GM12878 (cell line): ENCODE data around the gene TIA1. TPM values are rescaled to one million over a fixed set of nuclear protein-coding genes. Genes with fewer than 3 reads are reported as not detected.

ENCODE experiments used
- CBFB ChIP-seq: IDR thresholded peaks from 2 replicates; pipeline ENCODE4 v1.6.1; 2016; ENCODE audit warnings: antibody characterized with exemption, low read depth
- HDGF ChIP-seq: fragments of 450-650 bp; IDR thresholded peaks from 2 replicates; pipeline ENCODE4 v1.6.1; 2016; ENCODE audit warnings: antibody characterized with exemption
- JUNB ChIP-seq: IDR thresholded peaks from 2 replicates; pipeline ENCODE4 v1.6.1; 2016; ENCODE audit warnings: antibody characterized with exemption, mild to moderate bottlenecking
- KDM1A ChIP-seq: fragments of 200-600 bp; sonication (generic); IDR thresholded peaks from 2 replicates; pipeline ENCODE4 v1.6.1; 2016; ENCODE audit warnings: borderline replicate concordance
- KLF5 ChIP-seq: fragments of 450-650 bp; IDR thresholded peaks from 2 replicates; pipeline ENCODE4 v1.6.1; 2014; ENCODE audit warnings: mild to moderate bottlenecking; ENCODE audit not compliant: partially characterized antibody
- MTA3 ChIP-seq: IDR thresholded peaks from 2 replicates; pipeline ENCODE4 v1.6.1; 2012; ENCODE audit warnings: low read length, inconsistent platforms, borderline replicate concordance
- MYC ChIP-seq: IDR thresholded peaks from 2 replicates; pipeline ENCODE4 v1.6.1; 2011; ENCODE audit warnings: mild to moderate bottlenecking, low read length, moderate library complexity, inconsistent platforms; ENCODE audit not compliant: insufficient read depth, insufficient replicate concordance, insufficient read length, severe bottlenecking
- NR2F1 ChIP-seq: fragments of 450-650 bp; conservative IDR thresholded peaks from 2 replicates; pipeline ENCODE4 v1.6.1; 2017; ENCODE audit warnings: mild to moderate bottlenecking
- RAD51 ChIP-seq: fragments of 450-650 bp; IDR thresholded peaks from 2 replicates; pipeline ENCODE4 v1.6.1; 2016; ENCODE audit warnings: moderate library complexity, mild to moderate bottlenecking, inconsistent platforms
- SP1 ChIP-seq: IDR thresholded peaks from one replicate; pipeline ENCODE4 v1.6.1; 2011; ENCODE audit warnings: low read depth, low read length
- SREBF1 ChIP-seq: IDR thresholded peaks from 2 replicates; pipeline ENCODE4 v1.6.1; 2012; ENCODE audit warnings: mild to moderate bottlenecking, low read length
- TBL1XR1 ChIP-seq: IDR thresholded peaks from 2 replicates; pipeline ENCODE4 v1.6.1; 2012; ENCODE audit warnings: low read depth, low read length, improper control_type of control experiment
- TCF12 ChIP-seq: IDR thresholded peaks from 2 replicates; pipeline ENCODE4 v1.6.1; 2011; ENCODE audit warnings: low read depth, mild to moderate bottlenecking, low read length
- YBX1 ChIP-seq: fragments of 450-650 bp; IDR thresholded peaks from 2 replicates; pipeline ENCODE4 v1.6.1; 2016; ENCODE audit warnings: antibody characterized with exemption
- ZBED1 ChIP-seq: IDR thresholded peaks from 2 replicates; pipeline ENCODE4 v1.6.1; 2016; ENCODE audit warnings: borderline replicate concordance
- ZNF384 ChIP-seq: IDR thresholded peaks from 2 replicates; pipeline ENCODE4 v1.6.1; 2012; ENCODE audit warnings: low read depth, mild to moderate bottlenecking, low read length, improper control_type of control experiment, borderline replicate concordance
- polyA plus RNA-seq, 11 experiments: library from polyadenylated mRNA; depleted of rRNA in 4 of 11; unstranded in 6 of 11; stranded (reverse) in 5 of 11; fragments of >200 nt; fragmentation: Nextera tagmentation in 4 of 11; fragmentation: Illumina TruSeq in 1 of 11; extraction: Ambion mirVana in 4 of 11; extraction: Trizol in 1 of 11; gene quantifications; 1 replicate in 1 of 11; 2 replicates in 10 of 11; pipeline versions ENCODE4 v1.2.1 to v1.2.3, GENCODE V29; 2011 to 2016; ENCODE audit warnings: inconsistent platforms in 2 of 11, missing spikeins in 2 of 11, low read depth in 1 of 11
- total RNA-seq, 4 experiments: library from RNA; depleted of rRNA in 3 of 4; stranded (reverse); fragments of >200 nt in 3 of 4; fragmentation: Illumina TruSeq in 1 of 4; extraction: Trizol in 1 of 4; gene quantifications; 2 replicates each; pipeline versions ENCODE4 v1.2.1 to v1.2.3, GENCODE V29; 2013 to 2021
- TF ChIP-seq, protein P1 (sequence below): IDR thresholded peaks from 2 replicates; pipeline ENCODE4 v1.6.1; 2011; ENCODE audit warnings: mild to moderate bottlenecking, low read depth, low read length, moderate library complexity; ENCODE audit not compliant: insufficient replicate concordance
- TF ChIP-seq, protein P2 (sequence below): fragments of 450-650 bp; IDR thresholded peaks from 2 replicates; pipeline ENCODE4 v1.6.1; 2018; ENCODE audit warnings: mild to moderate bottlenecking, low read depth, moderate library complexity; ENCODE audit not compliant: partially characterized antibody
- TF ChIP-seq, protein P3 (sequence below): fragments of 450-650 bp; IDR thresholded peaks from 2 replicates; pipeline ENCODE4 v1.6.1; 2018; ENCODE audit warnings: borderline replicate concordance, mild to moderate bottlenecking; ENCODE audit not compliant: partially characterized antibody
- TF ChIP-seq, protein P4 (sequence below): fragments of 450-650 bp; formaldehyde crosslinking; IDR thresholded peaks from 2 replicates; pipeline ENCODE4 v1.4.0; 2022; ENCODE audit warnings: mild to moderate bottlenecking, moderate library complexity

The TIA1 gene
- total and polyA plus RNA-seq, 10 of the 15 experiments (the other 5 are each of a cell fraction or from before 2014, with no cell fraction given): 21.5 to 155 (median 67.0) TPM

DNA sequence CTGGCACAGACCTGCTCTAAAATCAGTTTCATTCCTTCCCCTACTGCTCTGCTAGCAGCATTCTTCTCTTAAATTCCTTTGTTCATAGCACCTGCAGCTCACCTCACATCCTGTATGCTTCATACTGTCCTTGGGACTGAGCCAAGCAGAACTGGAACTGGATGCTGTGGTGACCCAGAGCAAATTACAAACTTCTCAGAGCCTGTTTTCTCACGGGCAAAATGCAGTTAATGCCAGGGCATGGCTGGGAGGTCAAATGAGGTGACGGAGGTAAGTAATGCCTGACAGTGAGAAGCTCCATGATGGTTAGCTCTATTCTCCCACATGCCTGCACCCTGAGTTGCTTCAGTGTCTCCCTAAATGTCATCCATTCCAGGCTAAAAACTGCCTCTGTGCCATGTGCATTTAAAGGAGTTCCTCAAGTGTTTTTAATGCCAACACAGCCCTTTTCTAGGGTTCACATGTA lies 87.3 kb downstream of the TIA1 start (continued):
- TF ChIP-seq, protein P1, sequence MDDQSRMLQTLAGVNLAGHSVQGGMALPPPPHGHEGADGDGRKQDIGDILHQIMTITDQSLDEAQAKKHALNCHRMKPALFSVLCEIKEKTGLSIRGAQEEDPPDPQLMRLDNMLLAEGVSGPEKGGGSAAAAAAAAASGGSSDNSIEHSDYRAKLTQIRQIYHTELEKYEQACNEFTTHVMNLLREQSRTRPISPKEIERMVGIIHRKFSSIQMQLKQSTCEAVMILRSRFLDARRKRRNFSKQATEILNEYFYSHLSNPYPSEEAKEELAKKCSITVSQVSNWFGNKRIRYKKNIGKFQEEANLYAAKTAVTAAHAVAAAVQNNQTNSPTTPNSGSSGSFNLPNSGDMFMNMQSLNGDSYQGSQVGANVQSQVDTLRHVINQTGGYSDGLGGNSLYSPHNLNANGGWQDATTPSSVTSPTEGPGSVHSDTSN: no peak
- TF ChIP-seq ZNF384 (no peak), CBFB (peak; percentile 67; the same call in 1 of the 2 replicates), MTA3 (peak; percentile 87; the same call in 1 of the 2 replicates), RAD51 (no peak), TBL1XR1 (no peak), KDM1A (no peak), SREBF1 (no peak), MYC (no peak), ZBED1 (peak; percentile 62; the same call in 1 of the 2 replicates), TCF12 (peak; percentile 96), SP1 (peak; percentile 83), YBX1 (no peak), KLF5 (no peak), NR2F1 (peak; percentile 95), JUNB (peak; percentile 78), HDGF (no peak)
- TF ChIP-seq, protein P2, sequence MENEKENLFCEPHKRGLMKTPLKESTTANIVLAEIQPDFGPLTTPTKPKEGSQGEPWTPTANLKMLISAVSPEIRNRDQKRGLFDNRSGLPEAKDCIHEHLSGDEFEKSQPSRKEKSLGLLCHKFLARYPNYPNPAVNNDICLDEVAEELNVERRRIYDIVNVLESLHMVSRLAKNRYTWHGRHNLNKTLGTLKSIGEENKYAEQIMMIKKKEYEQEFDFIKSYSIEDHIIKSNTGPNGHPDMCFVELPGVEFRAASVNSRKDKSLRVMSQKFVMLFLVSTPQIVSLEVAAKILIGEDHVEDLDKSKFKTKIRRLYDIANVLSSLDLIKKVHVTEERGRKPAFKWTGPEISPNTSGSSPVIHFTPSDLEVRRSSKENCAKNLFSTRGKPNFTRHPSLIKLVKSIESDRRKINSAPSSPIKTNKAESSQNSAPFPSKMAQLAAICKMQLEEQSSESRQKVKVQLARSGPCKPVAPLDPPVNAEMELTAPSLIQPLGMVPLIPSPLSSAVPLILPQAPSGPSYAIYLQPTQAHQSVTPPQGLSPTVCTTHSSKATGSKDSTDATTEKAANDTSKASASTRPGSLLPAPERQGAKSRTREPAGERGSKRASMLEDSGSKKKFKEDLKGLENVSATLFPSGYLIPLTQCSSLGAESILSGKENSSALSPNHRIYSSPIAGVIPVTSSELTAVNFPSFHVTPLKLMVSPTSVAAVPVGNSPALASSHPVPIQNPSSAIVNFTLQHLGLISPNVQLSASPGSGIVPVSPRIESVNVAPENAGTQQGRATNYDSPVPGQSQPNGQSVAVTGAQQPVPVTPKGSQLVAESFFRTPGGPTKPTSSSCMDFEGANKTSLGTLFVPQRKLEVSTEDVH: no peak
- TF ChIP-seq, protein P3, sequence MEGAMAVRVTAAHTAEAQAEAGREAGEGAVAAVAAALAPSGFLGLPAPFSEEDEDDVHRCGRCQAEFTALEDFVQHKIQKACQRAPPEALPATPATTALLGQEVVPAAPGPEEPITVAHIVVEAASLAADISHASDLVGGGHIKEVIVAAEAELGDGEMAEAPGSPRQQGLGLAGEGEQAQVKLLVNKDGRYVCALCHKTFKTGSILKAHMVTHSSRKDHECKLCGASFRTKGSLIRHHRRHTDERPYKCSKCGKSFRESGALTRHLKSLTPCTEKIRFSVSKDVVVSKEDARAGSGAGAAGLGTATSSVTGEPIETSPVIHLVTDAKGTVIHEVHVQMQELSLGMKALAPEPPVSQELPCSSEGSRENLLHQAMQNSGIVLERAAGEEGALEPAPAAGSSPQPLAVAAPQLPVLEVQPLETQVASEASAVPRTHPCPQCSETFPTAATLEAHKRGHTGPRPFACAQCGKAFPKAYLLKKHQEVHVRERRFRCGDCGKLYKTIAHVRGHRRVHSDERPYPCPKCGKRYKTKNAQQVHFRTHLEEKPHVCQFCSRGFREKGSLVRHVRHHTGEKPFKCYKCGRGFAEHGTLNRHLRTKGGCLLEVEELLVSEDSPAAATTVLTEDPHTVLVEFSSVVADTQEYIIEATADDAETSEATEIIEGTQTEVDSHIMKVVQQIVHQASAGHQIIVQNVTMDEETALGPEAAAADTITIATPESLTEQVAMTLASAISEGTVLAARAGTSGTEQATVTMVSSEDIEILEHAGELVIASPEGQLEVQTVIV: no peak
- TF ChIP-seq, protein P4, sequence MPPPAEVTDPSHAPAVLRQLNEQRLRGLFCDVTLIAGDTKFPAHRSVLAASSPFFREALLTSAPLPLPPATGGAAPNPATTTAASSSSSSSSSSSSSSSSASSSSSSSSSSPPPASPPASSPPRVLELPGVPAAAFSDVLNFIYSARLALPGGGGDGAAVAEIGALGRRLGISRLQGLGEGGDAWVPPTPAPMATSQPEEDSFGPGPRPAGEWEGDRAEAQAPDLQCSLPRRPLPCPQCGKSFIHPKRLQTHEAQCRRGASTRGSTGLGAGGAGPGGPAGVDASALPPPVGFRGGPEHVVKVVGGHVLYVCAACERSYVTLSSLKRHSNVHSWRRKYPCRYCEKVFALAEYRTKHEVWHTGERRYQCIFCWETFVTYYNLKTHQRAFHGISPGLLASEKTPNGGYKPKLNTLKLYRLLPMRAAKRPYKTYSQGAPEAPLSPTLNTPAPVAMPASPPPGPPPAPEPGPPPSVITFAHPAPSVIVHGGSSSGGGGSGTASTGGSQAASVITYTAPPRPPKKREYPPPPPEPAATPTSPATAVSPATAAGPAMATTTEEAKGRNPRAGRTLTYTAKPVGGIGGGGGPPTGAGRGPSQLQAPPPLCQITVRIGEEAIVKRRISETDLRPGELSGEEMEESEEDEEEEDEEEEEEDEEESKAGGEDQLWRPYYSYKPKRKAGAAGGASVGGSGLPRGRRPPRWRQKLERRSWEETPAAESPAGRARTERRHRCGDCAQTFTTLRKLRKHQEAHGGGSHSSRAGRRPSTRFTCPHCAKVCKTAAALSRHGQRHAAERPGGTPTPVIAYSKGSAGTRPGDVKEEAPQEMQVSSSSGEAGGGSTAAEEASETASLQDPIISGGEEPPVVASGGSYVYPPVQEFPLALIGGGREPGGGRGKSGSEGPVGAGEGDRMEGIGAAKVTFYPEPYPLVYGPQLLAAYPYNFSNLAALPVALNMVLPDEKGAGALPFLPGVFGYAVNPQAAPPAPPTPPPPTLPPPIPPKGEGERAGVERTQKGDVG (CRISPR knock-in tag): no peak
